ENCODE results near the gene TYW5.
"Not testable (repeated sequence)": the region's sequence is repeated elsewhere in the genome, so short reads cannot be mapped to it uniquely, and the experiment has no call there.

Gene TYW5

DNA sequence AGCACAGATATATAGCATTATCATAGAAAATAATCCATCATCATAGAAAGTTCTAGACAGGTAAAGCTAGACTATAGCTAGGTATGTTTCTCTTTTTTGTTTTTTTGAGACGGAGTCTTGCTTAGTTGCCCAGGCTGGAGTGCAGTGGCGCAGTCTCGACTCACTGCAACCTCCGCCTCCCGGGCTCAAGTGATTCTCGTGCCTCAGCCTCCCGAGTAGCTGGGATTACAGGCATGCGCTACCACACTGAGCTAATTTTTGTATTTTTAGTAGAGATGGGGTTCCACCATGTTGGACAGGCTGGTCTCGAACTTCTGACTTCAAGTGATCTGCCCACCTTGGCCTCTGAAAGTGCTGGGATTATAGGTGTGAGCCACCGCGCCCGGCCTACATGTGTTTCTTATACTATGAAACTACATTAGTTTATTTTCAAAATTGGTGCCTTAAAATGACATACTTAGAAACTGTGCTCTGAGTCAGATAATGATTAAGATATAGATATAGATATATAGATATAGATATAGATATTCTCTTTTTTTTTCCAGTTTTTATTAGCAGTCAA is 42.7 kb downstream of the TYW5 start:
- not testable (repeated sequence) for DNase-seq

DNA sequence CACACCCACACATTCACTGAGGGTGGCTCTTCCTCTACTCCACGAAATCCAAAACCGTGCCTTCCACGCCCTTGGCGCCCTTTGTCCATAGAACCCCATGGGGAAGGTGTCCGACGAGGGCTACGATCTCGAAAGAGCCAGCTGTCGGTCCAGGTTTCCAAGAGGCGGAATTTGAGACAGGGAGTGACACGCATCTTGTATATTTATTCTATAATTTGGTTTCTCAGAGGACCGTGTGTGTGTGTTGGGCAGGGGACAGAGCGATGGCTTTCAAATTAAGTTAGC is 43.5 kb downstream of the TYW5 start:
- DNase-seq, result no peak

DNA sequence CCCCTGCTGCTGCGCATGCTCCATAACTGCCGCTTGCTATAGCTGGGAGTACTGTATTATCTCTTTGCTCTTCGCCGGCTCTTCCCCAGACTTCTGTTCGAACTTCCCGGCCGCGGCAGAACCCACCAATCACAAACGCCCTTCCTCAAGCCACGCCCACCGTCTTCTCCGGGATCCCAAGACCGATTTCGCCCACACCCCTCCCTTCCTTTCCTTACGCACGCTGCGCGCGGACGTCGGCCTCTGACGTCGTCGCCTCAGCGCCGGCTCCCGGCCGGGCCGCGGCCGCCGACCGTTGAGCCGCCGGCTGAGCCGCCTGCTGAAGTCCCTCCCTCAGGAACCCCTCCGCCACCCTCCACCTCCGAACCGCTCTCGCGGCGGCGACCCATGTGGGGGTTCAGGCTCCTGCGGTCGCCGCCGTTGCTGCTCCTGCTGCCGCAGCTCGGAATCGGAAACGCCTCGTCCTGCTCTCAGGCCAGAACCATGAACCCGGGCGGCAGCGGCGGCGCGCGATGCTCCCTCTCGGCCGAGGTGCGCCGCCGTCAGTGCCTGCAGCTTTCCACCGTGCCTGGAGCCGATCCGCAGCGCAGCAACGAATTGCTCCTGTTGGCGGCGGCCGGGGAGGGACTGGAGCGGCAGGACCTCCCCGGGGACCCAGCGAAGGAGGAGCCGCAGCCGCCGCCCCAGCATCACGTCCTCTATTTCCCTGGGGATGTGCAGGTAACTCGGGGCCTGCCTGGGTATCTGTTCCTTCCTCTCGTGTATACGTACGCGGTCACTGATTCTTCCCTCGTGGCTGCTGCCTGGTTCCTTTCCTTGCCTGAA is 44.0 kb downstream of the TYW5 start, which contains the start of gene C2orf69:
C2orf69 (plus strand) TSS at position 242 of the 825 bp plus-strand sequence; CDS start at position 388, 146 bp downstream.
- peak; percentile 90 for DNase-seq

DNA sequence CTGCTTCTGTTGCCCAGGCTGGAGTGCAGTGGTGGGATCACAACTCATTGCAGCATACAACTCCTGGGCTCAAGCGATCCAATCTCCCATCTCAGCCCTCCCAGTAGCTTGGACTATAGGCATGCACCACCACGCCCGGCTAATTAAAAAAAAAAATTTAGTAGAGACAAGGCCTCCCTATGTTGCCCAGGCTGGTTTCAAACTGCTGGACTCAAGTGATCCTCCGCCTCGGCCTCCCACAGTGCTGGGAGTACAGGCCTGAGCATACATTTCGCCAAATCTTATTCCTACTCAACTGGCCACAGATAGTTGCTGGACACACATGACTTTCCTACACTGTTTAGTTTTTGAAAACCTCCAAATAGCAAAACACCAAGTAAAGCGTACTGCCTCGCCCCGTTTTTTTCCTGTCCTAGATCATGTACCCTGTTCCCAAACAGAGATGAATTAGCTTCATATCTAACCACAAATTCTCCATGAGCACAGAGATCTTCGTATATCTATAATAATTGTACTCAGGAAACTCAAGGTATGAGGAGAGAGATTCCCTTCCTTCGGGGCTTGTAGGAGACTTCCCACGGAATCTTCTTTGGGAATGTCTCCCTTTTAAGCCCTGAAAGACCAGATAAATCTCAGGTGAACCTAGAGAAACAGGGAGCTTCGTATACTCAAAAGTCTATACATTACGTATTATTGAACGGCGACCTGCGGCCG is 44.8 kb downstream of the TYW5 start:
- DNase-seq, result no peak

DNA sequence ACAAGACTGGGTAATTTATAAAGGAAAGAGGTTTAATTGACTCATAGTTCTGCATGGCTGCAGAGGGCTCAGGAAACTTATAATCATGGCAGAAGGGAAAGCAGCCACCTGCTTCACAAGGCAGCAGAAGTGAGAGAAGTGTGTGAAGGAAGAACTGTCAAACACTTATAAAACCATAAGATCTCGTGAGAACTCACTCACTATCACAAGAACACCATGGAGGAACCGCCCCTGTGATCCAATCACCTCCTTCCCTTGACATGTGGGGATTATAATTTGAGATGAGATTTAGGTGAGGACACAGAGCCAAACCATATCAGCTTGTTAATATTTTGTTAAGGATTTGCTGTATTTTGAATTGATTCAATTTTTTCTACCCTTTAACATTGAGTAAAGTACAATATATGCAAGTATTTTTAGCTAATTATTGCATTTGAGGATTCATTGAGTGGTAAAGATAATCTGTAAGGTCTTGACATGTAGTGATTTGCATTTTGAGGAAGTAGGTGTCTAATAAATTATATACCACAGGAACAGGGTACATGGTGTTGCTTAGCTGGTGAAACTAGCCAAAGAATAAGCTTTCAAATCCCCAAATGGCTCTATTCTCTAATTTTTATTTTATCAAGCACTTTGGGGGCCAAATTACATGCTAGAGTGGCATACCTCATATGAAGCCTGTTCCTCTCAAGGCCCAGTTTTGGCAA is 48.1 kb downstream of the TYW5 start:
- no peak for DNase-seq

DNA sequence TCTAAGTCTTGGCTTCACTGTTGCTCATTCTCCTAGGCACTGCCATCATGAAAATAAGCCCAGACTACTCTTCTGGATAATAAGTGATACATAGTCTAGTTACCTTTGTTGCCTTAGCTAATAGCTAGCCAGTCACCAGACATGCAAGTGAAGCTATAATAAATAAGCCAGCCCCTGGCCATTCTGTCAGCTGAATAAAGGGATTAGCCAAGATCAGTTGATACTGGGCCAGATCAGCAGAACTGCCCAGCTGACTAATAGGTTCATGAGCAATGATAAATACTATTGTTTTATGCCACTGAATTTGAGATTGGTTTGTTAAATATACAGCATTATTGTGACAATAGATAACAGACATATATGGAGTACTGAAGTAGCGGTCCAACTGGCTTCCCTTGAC is 52.2 kb downstream of the TYW5 start:
- DNase-seq, result no peak

DNA sequence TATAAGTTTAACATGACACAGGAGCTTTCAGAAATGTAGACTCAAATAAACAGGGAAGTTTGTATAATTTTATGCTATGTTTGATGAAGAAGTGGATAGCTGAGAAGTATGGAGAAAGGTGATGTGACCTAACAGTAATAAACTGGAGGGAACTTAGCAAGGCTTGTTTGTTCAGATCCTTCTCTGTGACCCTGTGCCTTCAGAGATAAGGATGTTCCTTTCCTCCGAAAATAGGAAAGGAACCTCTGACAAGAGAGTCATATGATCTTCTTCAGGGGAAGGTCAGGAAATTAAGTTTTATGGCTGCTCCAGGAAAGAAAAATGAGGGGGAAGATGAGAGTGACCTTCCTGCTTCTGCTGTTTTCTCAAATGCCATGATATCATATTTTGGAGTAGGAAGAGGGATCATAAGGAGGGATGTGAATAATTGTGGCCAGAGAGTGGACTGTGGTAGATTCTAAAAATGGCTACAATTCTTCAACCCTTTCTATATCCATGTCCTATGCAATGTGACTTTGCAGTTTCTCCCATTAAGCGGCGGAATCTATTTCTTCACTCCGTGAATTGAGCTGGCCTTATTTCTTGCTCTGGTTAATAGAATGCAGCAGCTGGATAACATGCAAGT is 52.7 kb downstream of the TYW5 start:
- no peak for DNase-seq

DNA sequence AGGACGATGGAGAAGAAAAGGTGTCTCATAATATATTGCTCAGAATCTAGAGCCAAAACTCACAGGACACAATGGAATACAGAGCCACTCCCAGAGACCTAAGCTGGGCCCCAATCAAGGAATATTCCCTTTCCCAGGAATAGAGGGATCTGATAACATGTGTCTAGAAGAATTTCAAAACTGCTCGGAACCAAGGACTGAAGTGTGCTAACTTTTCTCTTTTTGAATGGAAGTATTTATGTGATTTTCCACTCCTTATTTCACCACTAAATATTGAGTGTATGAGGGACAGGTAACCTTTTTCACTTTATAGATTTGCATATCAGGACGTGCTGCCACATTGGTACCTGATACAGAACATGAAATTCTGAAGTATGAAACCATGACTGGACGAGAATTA is 53.3 kb downstream of the TYW5 start:
- DNase-seq, result no peak

DNA sequence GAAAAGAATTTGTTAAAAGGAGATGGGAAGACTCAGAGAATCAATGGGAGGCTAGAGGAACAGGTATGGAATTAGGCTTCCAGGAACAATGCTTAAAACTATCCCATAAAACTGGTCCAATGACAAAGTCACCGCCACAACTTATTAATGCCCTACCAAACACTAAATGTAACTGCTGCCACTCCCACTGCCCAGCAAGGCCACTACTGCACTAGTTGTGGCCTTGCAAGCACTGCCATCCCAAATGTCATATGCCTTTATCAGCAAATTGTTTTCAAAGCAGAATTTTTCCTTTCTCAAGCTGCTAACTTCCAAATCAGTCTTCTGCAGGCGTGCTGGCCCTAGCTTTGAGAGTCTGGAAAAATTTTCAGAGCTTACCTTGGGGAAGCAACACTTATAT is 58.7 kb downstream of the TYW5 start:
- no peak for DNase-seq

DNA sequence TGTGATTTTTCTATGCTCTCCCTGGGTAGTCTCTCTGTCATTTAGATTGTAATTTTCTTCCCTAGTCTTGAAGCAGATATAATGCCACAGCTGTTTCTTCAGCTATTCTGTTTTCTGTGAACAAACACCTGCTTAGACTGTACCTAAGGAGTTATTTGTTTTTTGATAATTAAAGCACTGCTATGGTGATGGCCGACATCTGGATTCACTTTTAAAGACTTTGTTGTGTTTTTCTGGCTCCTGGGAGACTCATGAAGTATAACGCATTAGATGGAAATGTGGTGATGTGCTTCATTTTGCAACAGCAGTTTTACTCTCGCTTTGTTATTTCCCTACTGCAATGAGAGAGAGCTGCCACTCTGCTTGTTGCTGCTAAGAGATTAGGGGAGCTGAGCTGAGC is 59.9 kb downstream of the TYW5 start:
- DNase-seq, result no peak

DNA sequence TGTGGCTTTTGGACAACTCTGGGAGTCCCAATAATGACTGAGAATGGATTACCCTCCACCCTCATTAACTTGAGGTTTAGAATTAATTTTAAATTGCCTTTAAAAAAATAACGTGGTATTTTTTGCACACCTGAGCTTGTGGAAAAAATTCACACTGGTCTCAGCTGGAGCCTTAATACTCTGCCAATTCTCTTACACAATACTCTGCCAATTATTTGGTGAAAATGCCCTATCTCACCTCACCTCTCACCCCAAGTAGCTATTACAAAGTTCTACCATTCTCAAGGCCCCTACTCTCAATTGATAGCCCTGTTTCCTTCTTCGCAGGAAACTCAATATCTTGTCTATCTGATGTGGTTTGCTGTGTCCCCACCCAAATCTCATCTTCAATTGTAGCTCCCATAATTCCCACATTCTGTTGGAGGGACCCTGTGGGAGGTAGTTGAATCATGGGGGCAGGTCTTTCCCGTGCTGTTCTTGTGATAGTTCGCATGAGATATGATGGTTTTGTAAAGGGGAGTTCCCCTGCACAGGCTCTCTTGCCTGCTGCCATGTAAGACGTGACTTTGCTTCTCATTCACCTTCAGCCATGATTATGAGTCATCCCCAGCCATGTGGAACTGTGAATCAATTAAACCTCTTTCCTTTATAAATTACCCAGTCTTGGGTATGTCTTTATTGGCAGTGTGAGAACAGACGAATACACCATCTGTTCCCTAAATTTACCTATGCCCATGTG is 71.6 kb downstream of the TYW5 start:
- DNase-seq, result no peak

DNA sequence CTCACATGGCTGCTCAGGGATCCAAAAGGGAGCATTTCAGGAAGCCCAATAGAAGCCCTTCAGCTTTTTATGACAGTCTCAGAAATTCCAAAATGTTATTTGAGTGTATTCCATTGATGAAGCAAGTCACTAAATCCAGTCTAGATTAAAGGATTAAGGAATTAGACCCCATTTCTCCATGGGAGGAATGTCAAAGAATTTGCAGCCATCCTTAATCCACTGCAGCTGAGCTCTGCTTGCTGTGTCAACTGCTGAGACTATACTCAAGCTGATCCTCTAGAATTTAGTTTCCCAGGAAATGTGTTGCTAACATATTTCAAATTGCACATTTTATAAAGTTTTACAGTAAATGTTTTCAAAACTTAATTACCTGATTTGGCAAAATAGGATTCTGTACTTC is 72.6 kb downstream of the TYW5 start:
- no peak for DNase-seq
